OCI-LY3 (cell line): ENCODE data around the gene NTRK1.

ENCODE experiments used
- H2AFZ ChIP-seq: fragments of 200-600, 300-600 bp; shearing (Covaris generic); 2 replicates; pipeline ENCODE4 v1.6.0; 2014; ENCODE audit warnings: antibody characterized with exemption, low read depth, low read length
- H3K27ac ChIP-seq: fragments of 200-600, 300-600 bp; sonication (generic); 2 replicates; pipeline ENCODE4 v1.5.1; 2014; ENCODE audit warnings: mild to moderate bottlenecking, low read length, moderate library complexity, mixed read lengths
- H3K27me3 ChIP-seq: fragments of 200-600, 300-600 bp; sonication (generic); 2 replicates; pipeline ENCODE4 v1.6.1; 2014; ENCODE audit warnings: low read depth, low read length, mixed read lengths
- H3K36me3 ChIP-seq: fragments of 200-600, 300-600 bp; sonication (generic); replicated peaks from 2 replicates; pipeline ENCODE3; 2014; ENCODE audit warnings: low read depth, low read length, mixed read lengths
- H3K4me1 ChIP-seq: fragments of 300-600, 200-600 bp; sonication (generic); 2 replicates; pipeline ENCODE4 v1.6.1; 2014; ENCODE audit warnings: low read length, mixed read lengths
- H3K4me2 ChIP-seq: fragments of 200-600, 300-600 bp; sonication (generic); 2 replicates; pipeline ENCODE4 v1.6.1; 2014; ENCODE audit warnings: low read length, mixed read lengths
- H3K4me3 ChIP-seq: fragments of 300-600, 200-600 bp; sonication (generic); 2 replicates; pipeline ENCODE4 v1.5.1; 2014; ENCODE audit warnings: antibody characterized with exemption, mild to moderate bottlenecking, low read length, moderate library complexity
- H3K79me2 ChIP-seq: fragments of 300-600, 200-600 bp; shearing (Covaris generic); 2 replicates; pipeline ENCODE4 v1.6.1; 2014; ENCODE audit warnings: mild to moderate bottlenecking, low read length, mixed read lengths
- H3K9ac ChIP-seq: fragments of 300-600, 200-600 bp; shearing (Covaris generic); 2 replicates; pipeline ENCODE4 v1.6.0; 2014; ENCODE audit warnings: mild to moderate bottlenecking, low read length, moderate library complexity
- H3K9me3 ChIP-seq: fragments of 200-600, 300-600 bp; shearing (Covaris generic); 2 replicates; pipeline ENCODE4 v1.6.1; 2014; ENCODE audit warnings: low read length, mixed read lengths; ENCODE audit not compliant: insufficient read depth
- H4K20me1 ChIP-seq: fragments of 200-600, 300-600 bp; sonication (generic); 2 replicates; pipeline ENCODE4 v1.6.1; 2016; ENCODE audit warnings: low read length, mixed read lengths; ENCODE audit not compliant: insufficient read depth
- EZH2phosphoT487 ChIP-seq: fragments of 200-600 bp; shearing (Covaris generic); IDR thresholded peaks from 2 replicates; pipeline ENCODE4 v1.6.1; 2018; ENCODE audit warnings: antibody characterized with exemption, mixed run types, low read depth
- TF ChIP-seq, protein P1 (sequence below): fragments of 200-600, 300-600 bp; sonication (generic); IDR thresholded peaks from 2 replicates; pipeline ENCODE4 v1.5.1; 2014; ENCODE audit warnings: antibody characterized with exemption, low read length, low read depth

The NTRK1 gene

GRCh38 chr1:156875341-156875615, 14.6 kb downstream of the NTRK1 start:
- Histone ChIP-seq H3K4me1 (no peaks in the 10 kb centered on the region), H2AFZ (no peak overlapping the region), H3K27ac (no peak overlapping the region), H3K4me2 (no peak overlapping the region), H3K9me3 (no peaks in the 10 kb centered on the region), H3K79me2 (no peaks in the 10 kb centered on the region), H3K27me3 (peaks cover 34% of the 10 kb centered on the region), H3K9ac (no peak overlapping the region), H3K4me3 (no peak overlapping the region), H3K36me3 (no peaks in the 10 kb centered on the region), H4K20me1 (no peaks in the 10 kb centered on the region)
- TF ChIP-seq EZH2phosphoT487 = no peak
- TF ChIP-seq, protein P1, sequence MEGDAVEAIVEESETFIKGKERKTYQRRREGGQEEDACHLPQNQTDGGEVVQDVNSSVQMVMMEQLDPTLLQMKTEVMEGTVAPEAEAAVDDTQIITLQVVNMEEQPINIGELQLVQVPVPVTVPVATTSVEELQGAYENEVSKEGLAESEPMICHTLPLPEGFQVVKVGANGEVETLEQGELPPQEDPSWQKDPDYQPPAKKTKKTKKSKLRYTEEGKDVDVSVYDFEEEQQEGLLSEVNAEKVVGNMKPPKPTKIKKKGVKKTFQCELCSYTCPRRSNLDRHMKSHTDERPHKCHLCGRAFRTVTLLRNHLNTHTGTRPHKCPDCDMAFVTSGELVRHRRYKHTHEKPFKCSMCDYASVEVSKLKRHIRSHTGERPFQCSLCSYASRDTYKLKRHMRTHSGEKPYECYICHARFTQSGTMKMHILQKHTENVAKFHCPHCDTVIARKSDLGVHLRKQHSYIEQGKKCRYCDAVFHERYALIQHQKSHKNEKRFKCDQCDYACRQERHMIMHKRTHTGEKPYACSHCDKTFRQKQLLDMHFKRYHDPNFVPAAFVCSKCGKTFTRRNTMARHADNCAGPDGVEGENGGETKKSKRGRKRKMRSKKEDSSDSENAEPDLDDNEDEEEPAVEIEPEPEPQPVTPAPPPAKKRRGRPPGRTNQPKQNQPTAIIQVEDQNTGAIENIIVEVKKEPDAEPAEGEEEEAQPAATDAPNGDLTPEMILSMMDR = no peak

DNA sequence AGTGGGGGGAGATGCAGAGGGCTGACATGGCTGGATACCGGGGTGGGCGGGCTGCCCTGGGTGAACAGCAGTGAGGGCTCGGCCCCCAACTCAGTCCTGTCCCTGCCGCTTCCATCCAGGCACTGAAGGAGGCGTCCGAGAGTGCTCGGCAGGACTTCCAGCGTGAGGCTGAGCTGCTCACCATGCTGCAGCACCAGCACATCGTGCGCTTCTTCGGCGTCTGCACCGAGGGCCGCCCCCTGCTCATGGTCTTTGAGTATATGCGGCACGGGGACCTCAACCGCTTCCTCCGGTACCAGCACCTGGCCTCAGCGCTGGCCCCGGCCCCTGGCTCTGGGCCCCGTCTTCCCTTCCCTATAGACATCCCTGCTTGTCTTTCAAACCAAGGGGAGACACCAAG, 15.6 kb downstream of the NTRK1 start:
- Histone ChIP-seq H3K9me3 (no peaks in the 10 kb centered on the region), H3K4me1 (no peaks in the 10 kb centered on the region), H2AFZ (no peak overlapping the region), H3K36me3 (no peaks in the 10 kb centered on the region), H3K27ac (no peak overlapping the region), H4K20me1 (no peaks in the 10 kb centered on the region), H3K79me2 (no peaks in the 10 kb centered on the region), H3K9ac (no peak overlapping the region), H3K4me3 (no peak overlapping the region), H3K27me3 (peaks cover 29% of the 10 kb centered on the region), H3K4me2 (no peak overlapping the region)
- TF ChIP-seq, protein P1 = no peak
- TF ChIP-seq EZH2phosphoT487 = no peak

DNA sequence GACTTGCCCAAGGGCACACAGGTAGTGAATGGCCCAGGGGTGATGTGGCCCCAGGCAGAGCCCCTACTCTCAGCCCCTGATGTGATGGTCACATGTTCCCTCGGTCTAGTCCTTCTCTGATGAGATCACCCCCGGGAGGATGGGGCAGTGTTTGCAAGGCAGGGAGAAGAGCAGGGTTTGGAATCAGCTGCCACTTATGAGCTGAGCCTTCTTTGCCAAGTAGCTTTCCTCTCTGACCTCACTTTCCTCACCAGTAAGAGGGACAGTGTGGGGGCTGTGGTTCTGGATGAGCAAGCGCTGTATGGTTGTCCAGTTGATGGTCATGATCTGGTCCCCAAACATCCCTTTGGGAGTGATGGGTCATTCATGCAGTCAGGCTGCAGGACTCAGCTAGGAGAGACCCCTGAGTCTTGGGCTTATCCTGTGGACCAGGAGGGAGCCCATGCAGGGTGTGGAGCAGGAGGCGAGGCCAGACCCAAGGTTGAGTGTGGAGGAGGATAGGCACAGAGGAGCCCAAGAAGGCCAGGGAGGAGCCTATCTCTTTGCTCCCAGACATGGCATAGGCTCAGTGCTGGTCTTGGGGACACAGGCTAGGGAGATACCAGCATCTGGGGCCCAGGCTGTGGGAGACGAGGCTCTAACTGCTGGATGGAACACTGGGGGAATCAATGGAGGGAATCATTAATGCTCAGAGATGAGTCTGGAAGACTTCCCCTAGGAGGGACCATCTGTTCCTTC, 16.9 kb downstream of the NTRK1 start:
- Histone ChIP-seq H3K4me1 (no peaks in the 10 kb centered on the region), H3K9me3 (no peaks in the 10 kb centered on the region), H3K4me2 (no peak overlapping the region), H3K9ac (no peak overlapping the region), H3K36me3 (no peaks in the 10 kb centered on the region), H4K20me1 (no peaks in the 10 kb centered on the region), H3K4me3 (no peak overlapping the region), H3K27me3 (peaks cover 26% of the 10 kb centered on the region), H3K79me2 (no peaks in the 10 kb centered on the region), H3K27ac (no peak overlapping the region), H2AFZ (no peak overlapping the region)
- TF ChIP-seq, protein P1 = no peak
- no peak for TF ChIP-seq EZH2phosphoT487

- Histone ChIP-seq H2AFZ (no peak overlapping the region), H4K20me1 (no peaks in the 10 kb centered on the region), H3K27me3 (peaks cover 34% of the 10 kb centered on the region), H3K4me1 (no peaks in the 10 kb centered on the region), H3K9me3 (no peaks in the 10 kb centered on the region), H3K4me2 (no peak overlapping the region), H3K79me2 (no peaks in the 10 kb centered on the region), H3K4me3 (no peak overlapping the region), H3K9ac (no peak overlapping the region), H3K36me3 (no peaks in the 10 kb centered on the region), H3K27ac (no peak overlapping the region)
- no peak for TF ChIP-seq EZH2phosphoT487
- TF ChIP-seq, protein P1 = no peak
These were observed 19.2 kb downstream of the NTRK1 start for GRCh38 chr1:156879876-156880275.
